Measurements from ENCODE around the gene RPL36AL. TPM values are rescaled to one million over a fixed set of nuclear protein-coding genes. Genes with fewer than 3 reads are reported as not detected.

RPL36AL gene
- total RNA-seq, 2 experiments from 2014 or later = 257 to 306 TPM

- Histone ChIP-seq H3K79me2 (ENCODE audit: insufficient read depth, low read depth, low read length) (peaks cover 60% of the 10 kb centered on the region), H2AFZ (ENCODE audit: low read length) (no peak overlapping the region), H3K27ac (ENCODE audit: low read depth, low read length, poor library complexity, severe bottlenecking) (peak overlapping the region; percentile 23), H3K4me1 (ENCODE audit: insufficient read depth, low read length, poor library complexity, severe bottlenecking) (peaks cover 36% of the 10 kb centered on the region), H4K20me1 (ENCODE audit: insufficient read depth, low read length) (peaks cover 41% of the 10 kb centered on the region), H3K4me2 (ENCODE audit: low read length) (peak overlapping the region; percentile 76), H3K4me3 (ENCODE audit: low read depth, low read length, poor library complexity, severe bottlenecking) (no peak overlapping the region), H3K9me2 (ENCODE audit: insufficient read depth, low read length) (no peaks in the 10 kb centered on the region), H3K9me3 (ENCODE audit: low read length) (no peaks in the 10 kb centered on the region), H3K36me3 (ENCODE audit: insufficient read depth, low read length) (peaks cover 89% of the 10 kb centered on the region)
- DNase-seq (ENCODE audit: low spot score) = no peak
- ChIA-PET POLR2A (no interaction called here), CTCF (ENCODE audit: unreplicated experiment) (no interaction called here)
- intact Hi-C loops (cut with micrococcal nuclease; ENCODE audit: unreplicated experiment) = no loop called here
- TF ChIP-seq CTCF (conservative IDR thresholded peaks at IDR 0.05; ENCODE audit: low read length) (no peak), EZH2phosphoT487 (IDR thresholded peaks at IDR 0.05; ENCODE audit: borderline replicate concordance, low read depth, low read length) (no peak)
- no TSS peak for BruUV-seq (replicated peaks)
Observed at GRCh38 chr14:49581209-49582112, 39.0 kb downstream of the RPL36AL start.

- ChIA-PET CTCF (ENCODE audit: unreplicated experiment) (no interaction called here), POLR2A (interaction anchor here (0.6 kb wide), 2 partner anchors 44 to 245 kb away, joined by 3 read pairs; no protein-coding TSS in a partner anchor)
- no peaks in the 10 kb centered on the region for H3K9me2 ChIP-seq (ENCODE audit: insufficient read depth, low read length)
- H3K27ac ChIP-seq (ENCODE audit: low read depth, low read length, poor library complexity, severe bottlenecking) = no peak overlapping the region
- no TSS peak for BruUV-seq (replicated peaks)
- H3K4me2 ChIP-seq (ENCODE audit: low read length) = no peak overlapping the region
- peaks cover 35% of the 10 kb centered on the region for H4K20me1 ChIP-seq (ENCODE audit: insufficient read depth, low read length)
- H3K36me3 ChIP-seq (ENCODE audit: insufficient read depth, low read length) = peaks cover 90% of the 10 kb centered on the region
- intact Hi-C loops (cut with micrococcal nuclease; ENCODE audit: unreplicated experiment) = no loop called here
- no peaks in the 10 kb centered on the region for H3K9me3 ChIP-seq (ENCODE audit: low read length)
- H3K4me3 ChIP-seq (ENCODE audit: low read depth, low read length, poor library complexity, severe bottlenecking) = no peak overlapping the region
- DNase-seq (ENCODE audit: low spot score) = no peak
- TF ChIP-seq CTCF (conservative IDR thresholded peaks at IDR 0.05; ENCODE audit: low read length) (no peak), EZH2phosphoT487 (IDR thresholded peaks at IDR 0.05; ENCODE audit: borderline replicate concordance, low read depth, low read length) (no peak)
- no peak overlapping the region for H2AFZ ChIP-seq (ENCODE audit: low read length)
- H3K79me2 ChIP-seq (ENCODE audit: insufficient read depth, low read depth, low read length) = peaks cover 46% of the 10 kb centered on the region
- H3K4me1 ChIP-seq (ENCODE audit: insufficient read depth, low read length, poor library complexity, severe bottlenecking) = peaks cover 36% of the 10 kb centered on the region
Observed at GRCh38 chr14:49579841-49580240, 40.6 kb downstream of the RPL36AL start.

GRCh38 chr14:49578141-49578540 lies 42.3 kb downstream of the RPL36AL start:
- no peak overlapping the region for H3K4me3 ChIP-seq (ENCODE audit: low read depth, low read length, poor library complexity, severe bottlenecking)
- no peak overlapping the region for H3K4me2 ChIP-seq (ENCODE audit: low read length)
- CTCF ChIA-PET (ENCODE audit: unreplicated experiment) = no interaction called here
- peaks cover 89% of the 10 kb centered on the region for H3K36me3 ChIP-seq (ENCODE audit: insufficient read depth, low read length)
- no peak for DNase-seq (ENCODE audit: low spot score)
- H3K4me1 ChIP-seq (ENCODE audit: insufficient read depth, low read length, poor library complexity, severe bottlenecking) = peaks cover 20% of the 10 kb centered on the region
- POLR2A ChIA-PET = interaction anchor here (0.7 kb wide), 1 partner anchor 109 kb away, joined by 3 read pairs; no protein-coding TSS in a partner anchor
- H2AFZ ChIP-seq (ENCODE audit: low read length) = no peak overlapping the region
- H4K20me1 ChIP-seq (ENCODE audit: insufficient read depth, low read length) = peaks cover 19% of the 10 kb centered on the region
- no TSS peak for BruUV-seq (replicated peaks)
- no peak overlapping the region for H3K27ac ChIP-seq (ENCODE audit: low read depth, low read length, poor library complexity, severe bottlenecking)
- TF ChIP-seq CTCF (conservative IDR thresholded peaks at IDR 0.05; ENCODE audit: low read length) (no peak), EZH2phosphoT487 (IDR thresholded peaks at IDR 0.05; ENCODE audit: borderline replicate concordance, low read depth, low read length) (no peak)
- H3K9me2 ChIP-seq (ENCODE audit: insufficient read depth, low read length) = no peaks in the 10 kb centered on the region
- peaks cover 29% of the 10 kb centered on the region; the same call in 1 of the 2 replicates for H3K79me2 ChIP-seq (ENCODE audit: insufficient read depth, low read depth, low read length)
- H3K9me3 ChIP-seq (ENCODE audit: low read length) = no peaks in the 10 kb centered on the region
- intact Hi-C loops (cut with micrococcal nuclease; ENCODE audit: unreplicated experiment) = no loop called here
